Measurements from ENCODE around the gene GUK1.
"Not testable (repeated sequence)": the region's sequence is repeated elsewhere in the genome, so short reads cannot be mapped to it uniquely, and the experiment has no call there.

Gene GUK1

DNA sequence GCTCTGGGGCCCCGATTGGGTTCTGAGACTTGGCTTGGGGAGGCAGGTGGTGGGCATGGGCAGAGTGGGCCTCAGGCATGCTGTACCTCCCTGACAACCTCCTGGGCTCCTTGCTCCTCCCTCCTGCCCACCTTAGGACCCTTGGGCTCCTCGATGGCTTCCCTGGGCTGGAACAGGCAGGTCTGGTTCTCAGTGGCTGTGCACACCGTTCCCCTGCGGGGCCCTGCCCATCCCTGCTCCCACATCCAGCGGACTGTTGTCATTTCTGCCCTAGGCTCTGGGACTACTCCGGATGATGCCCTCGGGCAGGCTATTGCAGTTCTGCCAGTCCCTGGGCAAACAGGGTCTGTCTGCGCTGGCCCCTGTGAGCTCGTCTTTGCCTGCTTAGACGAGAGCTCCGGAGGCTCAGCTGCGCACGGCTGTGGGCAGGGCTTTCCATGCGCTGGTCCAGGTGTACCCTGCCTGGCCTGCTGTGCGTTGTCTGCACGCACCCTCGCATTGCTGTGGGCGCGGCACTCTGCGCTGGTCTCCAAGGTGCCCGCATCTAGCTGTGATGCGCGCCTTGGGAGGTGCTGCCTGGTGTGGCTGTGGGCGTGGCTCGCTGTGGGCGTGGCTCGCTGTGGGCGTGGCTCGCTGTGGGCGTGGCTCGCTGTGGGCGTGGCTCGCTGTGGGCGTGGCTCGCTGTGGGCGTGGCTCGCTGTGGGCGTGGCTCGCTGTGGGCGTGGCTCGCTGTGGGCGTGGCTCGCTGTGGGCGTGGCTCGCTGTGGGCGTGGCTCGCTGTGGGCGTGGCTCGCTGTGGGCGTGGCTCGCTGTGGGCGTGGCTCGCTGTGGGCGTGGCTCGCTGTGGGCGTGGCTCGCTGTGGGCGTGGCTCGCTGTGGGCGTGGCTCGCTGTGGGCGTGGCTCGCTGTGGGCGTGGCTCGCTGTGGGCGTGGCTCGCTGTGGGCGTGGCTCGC, 33.7 kb downstream of the GUK1 start:
- H3K36me3 Mint-ChIP-seq (ENCODE audit: low read depth); H3K4me1 Mint-ChIP-seq (ENCODE audit: low read depth); H3K4me3 Mint-ChIP-seq; H3K9me3 Mint-ChIP-seq; H3K27ac Mint-ChIP-seq; DNase-seq (ENCODE audit: low spot score); H3K27me3 Mint-ChIP-seq (ENCODE audit: low read depth): not testable (repeated sequence)

DNA sequence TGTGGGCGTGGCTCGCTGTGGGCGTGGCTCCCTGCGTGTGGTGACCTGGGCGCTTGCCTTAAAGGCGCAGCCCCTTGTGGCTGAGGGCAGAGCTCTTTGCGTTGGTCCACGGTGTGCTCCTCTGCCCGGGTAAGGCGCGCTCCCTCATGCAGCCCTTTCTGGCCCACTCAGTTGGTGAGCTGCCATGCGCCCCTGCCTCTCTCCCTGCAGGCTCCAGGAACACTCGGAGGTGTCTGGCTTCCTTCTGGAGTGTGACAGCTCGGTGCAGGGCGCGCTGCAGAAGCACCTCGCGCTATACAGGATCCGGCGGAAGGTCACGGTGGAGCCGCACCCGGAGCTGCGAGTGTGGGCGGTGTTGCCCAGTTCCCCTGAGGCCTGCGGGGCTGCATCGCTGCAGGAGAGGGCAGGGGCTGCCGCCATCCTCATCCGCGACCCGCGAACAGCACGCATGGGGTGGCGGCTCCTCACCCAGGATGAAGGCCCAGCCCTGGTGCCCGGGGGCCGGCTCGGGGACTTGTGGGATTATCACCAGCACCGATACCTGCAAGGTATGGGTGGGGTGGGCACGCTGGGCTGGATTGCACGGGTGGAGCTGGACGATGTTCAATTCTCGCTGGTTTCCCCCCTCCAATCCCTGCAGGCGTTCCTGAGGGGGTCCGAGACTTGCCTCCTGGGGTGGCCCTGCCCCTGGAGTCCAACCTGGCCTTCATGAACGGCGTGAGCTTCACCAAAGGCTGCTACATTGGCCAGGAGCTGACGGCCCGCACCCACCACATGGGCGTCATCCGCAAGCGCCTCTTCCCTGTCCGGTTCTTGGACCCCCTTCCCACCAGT, 34.6 kb downstream of the GUK1 start:
- no peaks in the 10 kb centered on the region for H3K27me3 Mint-ChIP-seq (ENCODE audit: low read depth)
- DNase-seq (ENCODE audit: low spot score): no peak

GRCh38 chr1:228175316-228176023, 35.4 kb downstream of the GUK1 start:
- Mint-ChIP-seq H3K4me1 (ENCODE audit: low read depth) (peaks cover 2% of the 10 kb centered on the region), H3K27me3 (ENCODE audit: low read depth) (no peaks in the 10 kb centered on the region), H3K36me3 (ENCODE audit: low read depth) (no peaks in the 10 kb centered on the region), H3K27ac (no peak overlapping the region), H3K4me3 (no peak overlapping the region), H3K9me3 (no peaks in the 10 kb centered on the region)
- no peak for DNase-seq (ENCODE audit: low spot score)

More for the DNA sequence above, 34.6 kb downstream of the GUK1 start:
- no peaks in the 10 kb centered on the region for H3K36me3 Mint-ChIP-seq (ENCODE audit: low read depth)
- H3K27ac Mint-ChIP-seq: no peak overlapping the region
- peaks cover under 1% of the 10 kb centered on the region for H3K4me1 Mint-ChIP-seq (ENCODE audit: low read depth)
- H3K9me3 Mint-ChIP-seq: no peaks in the 10 kb centered on the region
- no peak overlapping the region for H3K4me3 Mint-ChIP-seq

GRCh38 chr1:228176024-228176395, 35.9 kb downstream of the GUK1 start:
- Mint-ChIP-seq H3K9me3 (no peaks in the 10 kb centered on the region), H3K4me3 (no peak overlapping the region), H3K27ac (no peak overlapping the region)

DNA sequence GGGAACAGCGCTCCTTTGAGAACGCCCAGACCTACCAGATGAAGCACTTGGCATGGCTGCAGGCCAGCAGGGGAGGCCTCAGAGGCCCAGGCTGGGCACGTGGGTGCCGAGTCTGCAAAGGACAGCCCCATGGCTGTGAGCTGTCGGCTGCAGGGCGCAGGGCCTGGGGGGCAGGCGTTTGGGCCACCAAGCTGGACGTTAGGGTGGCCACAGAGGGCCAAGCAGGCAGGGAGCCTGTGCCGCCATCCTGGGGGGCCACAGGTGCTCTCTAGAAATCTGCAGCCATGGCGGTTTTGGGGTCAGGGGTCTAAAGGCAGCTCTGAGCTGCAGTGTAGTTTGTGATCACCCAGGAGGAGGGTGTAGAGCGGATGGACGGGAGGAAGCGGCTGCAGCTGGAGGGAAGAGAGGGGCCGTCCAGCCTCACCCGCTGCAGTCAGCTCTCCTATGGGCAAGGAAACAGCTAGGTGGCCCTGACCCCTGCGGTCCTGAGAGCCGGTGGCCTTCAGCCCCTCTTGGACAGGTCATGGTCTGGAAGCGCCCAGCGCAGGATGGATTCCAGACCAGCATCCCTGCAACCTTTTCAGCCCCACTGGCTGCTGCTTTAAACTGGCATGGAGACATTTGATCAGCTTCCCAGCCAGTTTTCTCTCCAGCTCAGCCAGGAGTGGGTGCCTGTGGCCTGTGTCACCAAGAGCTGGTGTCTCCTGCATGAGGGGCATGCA, 36.5 kb downstream of the GUK1 start:
- Mint-ChIP-seq H3K36me3 (ENCODE audit: low read depth) (no peaks in the 10 kb centered on the region), H3K9me3 (no peaks in the 10 kb centered on the region), H3K4me1 (ENCODE audit: low read depth) (peaks cover 2% of the 10 kb centered on the region), H3K4me3 (no peak overlapping the region), H3K27ac (no peak overlapping the region), H3K27me3 (ENCODE audit: low read depth) (no peaks in the 10 kb centered on the region)
- no peak for DNase-seq (ENCODE audit: low spot score)

More at GRCh38 chr1:228176024-228176395, 35.9 kb downstream of the GUK1 start:
- no peak for DNase-seq (ENCODE audit: low spot score)
- Mint-ChIP-seq H3K27me3 (ENCODE audit: low read depth) (no peaks in the 10 kb centered on the region), H3K4me1 (ENCODE audit: low read depth) (peaks cover 2% of the 10 kb centered on the region), H3K36me3 (ENCODE audit: low read depth) (no peaks in the 10 kb centered on the region)

DNA sequence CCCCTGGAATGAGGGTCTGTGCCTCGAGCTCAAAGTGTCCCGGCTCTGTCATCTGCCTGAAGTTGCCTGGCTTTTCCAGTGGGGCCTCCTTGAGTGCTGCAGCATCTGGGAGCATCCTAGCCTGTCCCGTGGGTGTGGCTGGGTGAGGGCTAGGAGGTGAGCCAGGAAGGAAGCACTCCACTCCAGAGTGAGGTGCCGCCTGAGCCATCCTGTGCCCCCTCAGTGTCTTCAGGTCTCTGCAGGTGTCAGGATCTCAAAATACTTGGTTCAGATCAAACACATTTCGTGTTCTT, 37.0 kb downstream of the GUK1 start:
- Mint-ChIP-seq H3K27ac (no peak overlapping the region), H3K36me3 (ENCODE audit: low read depth) (no peaks in the 10 kb centered on the region), H3K4me3 (no peak overlapping the region), H3K9me3 (no peaks in the 10 kb centered on the region), H3K27me3 (ENCODE audit: low read depth) (no peaks in the 10 kb centered on the region), H3K4me1 (ENCODE audit: low read depth) (peaks cover 2% of the 10 kb centered on the region)
- no peak for DNase-seq (ENCODE audit: low spot score)

DNA sequence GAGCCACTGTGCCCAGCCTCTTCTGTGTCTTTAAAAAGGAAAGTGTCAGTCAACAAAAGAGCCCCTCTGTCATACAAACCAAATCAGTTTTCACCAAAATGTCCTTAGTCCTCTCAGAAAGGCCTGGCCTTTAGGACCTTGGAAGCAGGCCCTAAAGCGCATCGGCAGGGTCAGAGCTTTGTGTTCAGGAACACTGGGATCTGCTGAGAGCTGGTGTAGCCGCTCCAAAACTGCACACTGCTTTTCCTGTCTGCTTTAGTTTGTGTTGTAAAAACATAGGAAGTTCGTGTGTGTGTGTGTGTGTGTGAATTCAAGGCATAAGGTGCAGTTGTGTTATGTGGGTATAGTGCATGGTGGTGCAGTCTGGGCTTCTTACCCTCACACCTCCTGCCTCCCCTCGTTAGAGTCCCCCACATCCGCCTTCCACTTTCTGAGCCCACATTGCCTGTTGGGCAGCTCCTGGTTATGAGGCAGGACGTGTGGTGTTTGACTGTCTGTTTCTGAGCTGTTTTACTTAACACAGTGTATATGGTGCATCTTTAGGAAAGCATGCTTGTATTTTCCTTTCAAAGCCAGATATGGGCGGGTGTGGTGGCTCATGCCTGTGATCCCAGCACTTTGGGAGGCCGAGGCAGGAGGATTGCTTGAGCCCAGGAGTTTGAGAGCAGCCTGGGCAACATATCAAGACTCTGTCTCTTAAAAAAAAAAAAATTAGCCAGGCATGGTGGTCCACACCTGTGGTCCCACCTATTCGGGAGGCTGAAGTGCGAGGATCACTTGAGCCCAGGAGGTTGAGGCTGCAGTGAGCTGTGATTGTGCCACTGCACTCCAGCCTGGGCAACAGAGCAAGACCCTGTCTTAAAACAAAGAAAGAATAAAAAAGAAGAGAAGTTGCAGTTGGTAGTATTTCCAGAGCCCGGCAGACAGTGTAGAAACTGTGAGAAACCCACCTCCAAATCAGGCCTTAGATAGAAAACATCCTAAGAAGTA, 37.9 kb downstream of the GUK1 start:
- no peaks in the 10 kb centered on the region for H3K9me3 Mint-ChIP-seq
- DNase-seq (ENCODE audit: low spot score): no peak
- no peak overlapping the region for H3K4me3 Mint-ChIP-seq
- no peaks in the 10 kb centered on the region for H3K36me3 Mint-ChIP-seq (ENCODE audit: low read depth)
- H3K27ac Mint-ChIP-seq: no peak overlapping the region
- no peaks in the 10 kb centered on the region for H3K27me3 Mint-ChIP-seq (ENCODE audit: low read depth)
- peaks cover 2% of the 10 kb centered on the region for H3K4me1 Mint-ChIP-seq (ENCODE audit: low read depth)

DNA sequence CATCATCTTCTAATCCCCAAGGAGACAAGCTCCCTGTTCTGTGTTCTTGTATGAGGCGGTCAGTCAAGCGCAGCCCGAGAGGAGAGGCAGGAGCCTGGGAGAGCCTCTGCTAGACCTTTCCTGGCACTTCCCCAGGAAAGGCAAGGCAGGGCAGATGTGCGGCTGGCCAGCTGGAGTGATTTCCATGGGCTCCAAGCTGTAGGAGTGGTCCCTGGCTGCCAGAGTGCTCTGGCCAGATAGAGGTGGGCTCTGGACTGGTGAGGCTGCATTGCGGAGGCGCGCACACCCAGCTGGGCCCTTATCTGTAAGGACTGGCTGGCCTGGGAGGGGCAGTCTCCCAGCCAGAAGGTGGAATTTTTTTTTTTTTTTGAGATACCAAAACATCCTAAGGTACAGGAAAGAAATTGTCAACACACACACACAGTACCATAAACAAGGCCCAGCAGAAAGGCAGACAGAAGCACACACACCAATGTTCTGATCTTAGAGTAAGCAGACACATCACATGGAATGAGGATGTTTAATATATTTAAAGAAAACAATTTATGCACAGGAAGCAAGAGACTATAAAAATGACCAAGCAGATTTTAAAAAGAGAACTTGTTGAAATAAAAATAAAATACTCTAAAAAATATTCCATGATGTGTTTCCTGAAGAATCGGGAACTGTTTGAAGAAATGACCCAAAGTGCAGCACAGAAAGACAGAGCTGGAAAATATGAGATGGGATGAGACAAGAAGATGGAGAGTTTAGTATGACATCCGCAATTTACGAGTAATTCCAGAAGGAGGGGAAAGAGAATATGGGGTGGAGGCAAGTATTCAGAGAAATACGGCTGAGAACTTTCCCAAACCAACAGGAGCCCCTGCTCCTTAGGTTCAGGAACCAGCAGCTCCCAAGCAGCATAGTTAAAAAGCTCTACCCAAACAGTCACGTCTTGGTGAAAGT, 38.9 kb downstream of the GUK1 start:
- H3K4me3 Mint-ChIP-seq: no peak overlapping the region
- H3K27ac Mint-ChIP-seq: no peak overlapping the region
- no peaks in the 10 kb centered on the region for H3K36me3 Mint-ChIP-seq (ENCODE audit: low read depth)
- no peaks in the 10 kb centered on the region for H3K9me3 Mint-ChIP-seq
- H3K4me1 Mint-ChIP-seq (ENCODE audit: low read depth): peaks cover 2% of the 10 kb centered on the region
- H3K27me3 Mint-ChIP-seq (ENCODE audit: low read depth): no peaks in the 10 kb centered on the region
- DNase-seq (ENCODE audit: low spot score): no peak

GRCh38 chr1:228180271-228180958, 40.3 kb downstream of the GUK1 start:
- Mint-ChIP-seq H3K9me3 (no peaks in the 10 kb centered on the region), H3K27ac (no peak overlapping the region), H3K4me3 (no peak overlapping the region), H3K27me3 (ENCODE audit: low read depth) (no peaks in the 10 kb centered on the region), H3K4me1 (ENCODE audit: low read depth) (peaks cover 2% of the 10 kb centered on the region), H3K36me3 (ENCODE audit: low read depth) (no peaks in the 10 kb centered on the region)
- no peak for DNase-seq (ENCODE audit: low spot score)

DNA sequence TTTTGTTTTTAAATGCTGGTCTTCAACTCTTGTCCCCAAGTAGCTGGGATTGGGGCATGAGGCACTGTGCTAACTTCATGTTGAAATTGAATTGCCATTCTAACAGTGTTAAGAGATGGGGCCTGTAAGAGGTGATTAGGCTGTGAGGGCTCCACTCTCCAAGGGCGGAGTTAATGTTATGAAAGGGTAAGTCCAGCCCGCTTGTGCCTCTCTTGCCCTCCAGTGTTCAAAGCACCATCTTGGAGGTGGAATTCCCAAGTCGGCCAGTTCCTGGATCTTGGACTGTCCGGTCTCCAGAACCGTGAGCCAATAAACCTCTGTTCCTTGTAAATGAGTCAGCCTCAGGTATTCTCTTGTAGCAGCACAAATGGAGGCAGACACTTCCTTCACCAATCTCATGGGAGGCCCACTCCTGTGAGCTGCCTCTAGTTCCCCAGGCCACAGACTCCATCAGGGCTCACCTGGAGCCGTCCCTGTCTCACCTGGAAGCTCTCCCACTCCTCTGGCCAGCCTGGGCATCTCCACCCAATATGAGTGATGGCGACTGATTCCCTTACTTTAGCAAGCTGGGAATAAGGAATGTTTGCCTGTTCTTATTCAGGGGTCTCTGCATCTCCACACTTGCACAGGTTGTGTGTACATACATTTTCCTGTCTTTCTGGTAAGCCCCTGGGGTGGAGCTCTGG, 41.0 kb downstream of the GUK1 start:
- H3K9me3 Mint-ChIP-seq: no peaks in the 10 kb centered on the region
- H3K4me3 Mint-ChIP-seq: no peak overlapping the region
- no peak overlapping the region for H3K27ac Mint-ChIP-seq
- H3K4me1 Mint-ChIP-seq (ENCODE audit: low read depth): peaks cover 4% of the 10 kb centered on the region
- no peaks in the 10 kb centered on the region for H3K36me3 Mint-ChIP-seq (ENCODE audit: low read depth)
- no peaks in the 10 kb centered on the region for H3K27me3 Mint-ChIP-seq (ENCODE audit: low read depth)
- no peak for DNase-seq (ENCODE audit: low spot score)

DNA sequence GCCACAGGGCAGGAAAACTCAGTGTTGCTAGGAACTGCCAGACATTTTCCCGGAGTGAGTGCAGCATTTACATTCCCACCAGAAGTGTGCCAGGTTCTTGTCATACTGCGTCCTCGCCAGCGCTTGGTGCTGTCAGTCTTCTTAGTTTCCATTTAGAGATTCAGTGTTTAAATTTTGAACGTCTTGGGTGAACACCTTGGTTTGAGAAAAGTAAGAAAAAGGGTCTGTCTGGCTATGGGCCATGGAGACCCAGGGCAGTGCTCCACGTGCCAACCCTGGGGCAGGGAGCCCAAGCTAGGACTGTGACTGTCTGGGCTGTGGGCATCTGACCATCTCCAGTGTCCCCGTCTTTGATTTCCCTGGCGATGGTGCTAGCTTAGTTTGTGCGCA, 41.6 kb downstream of the GUK1 start:
- Mint-ChIP-seq H3K27me3 (ENCODE audit: low read depth) (no peaks in the 10 kb centered on the region), H3K27ac (no peak overlapping the region), H3K4me3 (no peak overlapping the region), H3K9me3 (no peaks in the 10 kb centered on the region), H3K36me3 (ENCODE audit: low read depth) (no peaks in the 10 kb centered on the region), H3K4me1 (ENCODE audit: low read depth) (peaks cover 4% of the 10 kb centered on the region)
- DNase-seq (ENCODE audit: low spot score): no peak
